ENCODE measurements around the gene C1orf116.

C1orf116 gene

DNA sequence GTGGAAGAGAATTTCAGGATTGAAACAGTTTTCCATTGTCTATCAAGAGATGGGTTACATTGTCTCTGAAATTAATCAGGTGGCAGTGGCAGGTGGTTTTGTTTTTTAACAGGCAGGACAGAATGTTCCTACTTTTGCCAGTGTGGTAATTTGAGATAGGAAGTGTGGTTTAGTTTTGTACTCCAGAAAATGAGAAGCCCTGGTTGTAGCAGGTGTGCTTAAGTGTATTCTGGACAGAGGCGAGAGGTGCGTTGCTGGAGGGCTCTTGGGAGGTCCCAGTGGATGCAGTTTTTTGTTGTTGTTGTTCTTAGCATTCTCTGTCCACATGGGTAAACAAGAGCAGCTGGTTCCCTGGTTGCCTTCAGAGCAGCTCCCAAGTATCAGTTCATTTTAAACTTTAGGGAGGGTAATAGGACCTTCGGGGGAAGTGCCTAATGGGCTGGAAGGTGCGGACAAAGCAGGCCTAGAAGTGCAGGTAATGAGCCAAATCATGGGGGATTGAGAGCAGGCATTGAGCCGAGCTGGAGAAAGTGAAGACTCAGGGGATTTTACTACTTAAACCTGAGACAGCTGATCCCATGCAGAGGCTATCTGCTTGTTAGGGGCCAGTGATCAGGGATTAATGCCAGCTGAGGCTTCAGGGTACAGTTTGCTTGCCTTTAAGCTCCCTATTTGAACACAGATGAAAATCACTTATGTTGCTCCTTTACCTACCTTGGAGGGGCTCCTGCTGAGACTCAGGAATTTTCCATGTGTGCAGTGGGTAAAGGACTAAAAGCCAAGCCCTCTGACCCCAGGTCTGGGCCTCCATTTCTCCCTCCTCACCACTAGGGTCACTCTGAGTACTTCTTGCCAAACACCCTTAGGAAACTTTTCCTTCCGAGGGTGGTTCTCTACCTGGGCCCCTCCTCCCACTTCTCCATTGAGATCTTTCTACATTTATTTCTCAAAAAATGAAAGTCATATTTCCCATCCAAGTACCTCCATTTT is 26.6 kb upstream of the C1orf116 start:
- no peaks in the 10 kb centered on the region for H3K4me1 ChIP-seq
- H3K9me3 ChIP-seq = no peaks in the 10 kb centered on the region
- intact Hi-C loops (cut with DNase I; ENCODE audit: low total_unique reads) = no loop called here
- H3K4me3 ChIP-seq = no peak overlapping the region
- DNase-seq = no peak
- no peaks in the 10 kb centered on the region for H3K27me3 ChIP-seq
- TF ChIP-seq, protein P1, sequence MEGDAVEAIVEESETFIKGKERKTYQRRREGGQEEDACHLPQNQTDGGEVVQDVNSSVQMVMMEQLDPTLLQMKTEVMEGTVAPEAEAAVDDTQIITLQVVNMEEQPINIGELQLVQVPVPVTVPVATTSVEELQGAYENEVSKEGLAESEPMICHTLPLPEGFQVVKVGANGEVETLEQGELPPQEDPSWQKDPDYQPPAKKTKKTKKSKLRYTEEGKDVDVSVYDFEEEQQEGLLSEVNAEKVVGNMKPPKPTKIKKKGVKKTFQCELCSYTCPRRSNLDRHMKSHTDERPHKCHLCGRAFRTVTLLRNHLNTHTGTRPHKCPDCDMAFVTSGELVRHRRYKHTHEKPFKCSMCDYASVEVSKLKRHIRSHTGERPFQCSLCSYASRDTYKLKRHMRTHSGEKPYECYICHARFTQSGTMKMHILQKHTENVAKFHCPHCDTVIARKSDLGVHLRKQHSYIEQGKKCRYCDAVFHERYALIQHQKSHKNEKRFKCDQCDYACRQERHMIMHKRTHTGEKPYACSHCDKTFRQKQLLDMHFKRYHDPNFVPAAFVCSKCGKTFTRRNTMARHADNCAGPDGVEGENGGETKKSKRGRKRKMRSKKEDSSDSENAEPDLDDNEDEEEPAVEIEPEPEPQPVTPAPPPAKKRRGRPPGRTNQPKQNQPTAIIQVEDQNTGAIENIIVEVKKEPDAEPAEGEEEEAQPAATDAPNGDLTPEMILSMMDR (IDR thresholded peaks at IDR 0.05) = no peak
- peaks cover 9 to 30% (median 24%) of the 10 kb centered on the region in 3 donors for H3K36me3 ChIP-seq
- no peak overlapping the region for H3K27ac ChIP-seq

- no peak for DNase-seq
- peaks cover 0 to 8% (median 0%) of the 10 kb centered on the region in 4 donors for H3K4me1 ChIP-seq
- TF ChIP-seq, protein P1 (IDR thresholded peaks at IDR 0.05) = no peak
- H3K27me3 ChIP-seq = no peaks in the 10 kb centered on the region
- H3K4me3 ChIP-seq = no peak overlapping the region
- intact Hi-C loops (cut with DNase I; ENCODE audit: low total_unique reads) = no loop called here
- H3K27ac ChIP-seq = no peak overlapping the region
- H3K36me3 ChIP-seq = peaks cover 9 to 21% (median 19%) of the 10 kb centered on the region in 3 donors
- H3K9me3 ChIP-seq = no peaks in the 10 kb centered on the region
These were observed 25.7 kb upstream of the C1orf116 start for GRCh38 chr1:207058252-207058651.

- Histone ChIP-seq H3K27me3 (no peaks in the 10 kb centered on the region), H3K9me3 (no peaks in the 10 kb centered on the region), H3K4me1 (peaks cover 0 to 17% (median 8%) of the 10 kb centered on the region in 4 donors), H3K27ac (no peak overlapping the region), H3K4me3 (no peak overlapping the region), H3K36me3 (peaks cover 4 to 5% (median 4%) of the 10 kb centered on the region in 3 donors)
- no peak for DNase-seq
- intact Hi-C loops (cut with DNase I; ENCODE audit: low total_unique reads) = no loop called here
- TF ChIP-seq, protein P1 (IDR thresholded peaks at IDR 0.05) = no peak
These were observed 24.1 kb upstream of the C1orf116 start for GRCh38 chr1:207056673-207057072.

DNA sequence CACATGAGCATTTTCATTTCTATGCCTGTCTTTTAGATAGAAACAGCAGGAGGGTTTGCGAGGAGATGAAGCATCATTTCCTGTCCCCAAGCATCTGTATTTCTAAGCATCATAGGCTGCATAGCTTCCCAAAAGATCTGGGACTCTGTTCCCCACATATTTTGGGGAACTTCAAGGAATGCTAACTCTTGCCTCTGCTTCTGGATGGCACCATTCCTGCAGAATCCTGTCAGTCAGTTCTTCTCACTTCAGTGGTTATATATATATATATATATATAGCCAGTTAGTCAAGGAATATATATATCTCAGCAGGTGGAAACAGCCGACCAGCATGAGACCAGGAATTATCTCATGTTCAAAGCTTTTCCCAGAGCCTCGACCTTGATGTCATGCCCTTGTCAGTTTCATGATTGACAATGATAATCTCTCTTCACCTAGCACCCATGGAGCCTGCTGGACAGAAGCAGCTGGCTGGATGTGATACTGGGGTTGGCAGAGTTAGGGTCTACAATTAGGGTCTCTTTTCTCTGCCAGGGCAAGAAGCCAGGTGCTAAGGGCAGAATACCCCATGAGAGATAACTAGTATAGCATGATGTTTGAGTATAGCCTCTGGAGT is 22.9 kb upstream of the C1orf116 start:
- Histone ChIP-seq H3K36me3 (no peaks in the 10 kb centered on the region), H3K4me1 (peaks cover 0 to 23% (median 10%) of the 10 kb centered on the region in 4 donors), H3K9me3 (no peaks in the 10 kb centered on the region), H3K4me3 (no peak overlapping the region), H3K27ac (no peak overlapping the region), H3K27me3 (no peaks in the 10 kb centered on the region)
- TF ChIP-seq, protein P1 (IDR thresholded peaks at IDR 0.05) = no peak
- DNase-seq = no peak
- intact Hi-C loops (cut with DNase I; ENCODE audit: low total_unique reads) = no loop called here

DNA sequence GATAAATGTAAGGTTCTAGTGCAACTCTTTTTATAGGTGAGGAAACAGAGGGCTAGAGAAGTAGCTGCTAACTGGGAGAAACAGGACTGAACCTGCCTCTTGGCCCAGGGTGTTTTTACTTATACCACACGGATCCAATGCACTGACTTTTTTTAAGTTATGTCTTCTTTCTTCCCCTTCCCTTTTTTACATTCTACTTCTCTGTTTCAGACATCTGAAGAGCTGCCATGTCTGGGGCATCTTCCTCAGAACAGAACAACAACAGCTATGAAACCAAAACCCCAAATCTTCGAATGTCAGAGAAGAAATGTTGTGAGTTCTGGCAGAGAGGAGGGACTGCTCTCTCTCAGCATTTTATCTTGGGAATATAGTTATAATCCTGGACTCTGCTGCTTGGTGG is 21.9 kb upstream of the C1orf116 start:
- TF ChIP-seq, protein P1 (IDR thresholded peaks at IDR 0.05) = no peak
- no peaks in the 10 kb centered on the region for H3K27me3 ChIP-seq
- H3K4me1 ChIP-seq = peaks cover 0 to 25% (median 14%) of the 10 kb centered on the region in 4 donors
- no peak for DNase-seq
- H3K27ac ChIP-seq = peak overlapping the region; percentile 81 to 90
- H3K36me3 ChIP-seq = no peaks in the 10 kb centered on the region
- intact Hi-C loops (cut with DNase I; ENCODE audit: low total_unique reads) = no loop called here
- H3K9me3 ChIP-seq = no peaks in the 10 kb centered on the region
- no peak overlapping the region for H3K4me3 ChIP-seq
